ENCODE results near the gene GARIN5A. TPM values are rescaled to one million over a fixed set of nuclear protein-coding genes. Genes with fewer than 3 reads are reported as not detected.

GARIN5A gene
- total and polyA plus RNA-seq, 7 donors = 1.2 to 5.3 (median 2.7) TPM

GRCh38 chr19:50501568-50502475 lies 25.2 kb upstream of the GARIN5A start:
- no peaks in the 10 kb centered on the region for H3K9me3 ChIP-seq
- peak overlapping the region; percentile 94 for H3K27ac ChIP-seq
- H3K36me3 ChIP-seq (ENCODE audit: insufficient read depth in 1 of 2, low read depth in 1 of 2) = peaks cover 0 to 10% of the 10 kb centered on the region in 2 donors
- WGBS, 3 donors = 32 to 41% (median 37%) methylated on average over 25 of the region's 25 CpGs
- peak overlapping the region; percentile 68 for H3K4me3 ChIP-seq
- ATAC-seq (peak; percentile 47 to 69 (median 64)), DNase-seq (peak; percentile 69 to 86)
- H3K27me3 ChIP-seq (ENCODE audit: insufficient read depth in 3 of 3, low read length in 2 of 3) = no peaks in the 10 kb centered on the region
- peaks cover 7% of the 10 kb centered on the region for H3K4me1 ChIP-seq
- intact Hi-C loops (cut with DNase I) = loop anchor here in 1 of 2 donors (2.0 kb wide), 1 partner anchor 69 kb away; the partner anchor contains the start of gene MYBPC2
- TF ChIP-seq CTCF (IDR thresholded peaks at IDR 0.05) = no peak

GRCh38 chr19:50501186-50501567 lies 24.5 kb upstream of the GARIN5A start:
- H3K4me1 ChIP-seq = peaks cover 7% of the 10 kb centered on the region
- 18 to 22% (median 19%) methylated on average over 12 of the region's 12 CpGs for WGBS, 3 donors
- H3K9me3 ChIP-seq = no peaks in the 10 kb centered on the region
- TF ChIP-seq CTCF (IDR thresholded peaks at IDR 0.05) = no peak
- peak overlapping the region; percentile 94 for H3K27ac ChIP-seq
- peaks cover 0 to 9% of the 10 kb centered on the region in 2 donors for H3K36me3 ChIP-seq (ENCODE audit: insufficient read depth in 1 of 2, low read depth in 1 of 2)
- no peaks in the 10 kb centered on the region for H3K27me3 ChIP-seq (ENCODE audit: insufficient read depth in 3 of 3, low read length in 2 of 3)
- peak; percentile 5 to 28 (median 18) for ATAC-seq
- intact Hi-C loops (cut with DNase I) = loop anchor here in 1 of 2 donors (2.0 kb wide), 1 partner anchor 68 kb away; the partner anchor contains the start of gene MYBPC2
- H3K4me3 ChIP-seq = peak overlapping the region; percentile 68
- peak in 1 of 2 donors; percentile 56 for DNase-seq

- Histone ChIP-seq H3K4me1 (peaks cover 7% of the 10 kb centered on the region), H3K9me3 (no peaks in the 10 kb centered on the region), H3K27me3 (ENCODE audit: insufficient read depth in 3 of 3, low read length in 2 of 3) (no peaks in the 10 kb centered on the region), H3K27ac (peak overlapping the region; percentile 94), H3K36me3 (ENCODE audit: insufficient read depth in 1 of 2, low read depth in 1 of 2) (peaks cover 0 to 4% of the 10 kb centered on the region in 2 donors), H3K4me3 (peak overlapping the region; percentile 68)
- WGBS, 3 donors = 20 to 35% (median 22%) methylated on average over 9 to 10 of the region's 10 CpGs
- intact Hi-C loops (cut with DNase I) = loop anchor here in 1 of 2 donors (2.0 kb wide), 1 partner anchor 68 kb away; the partner anchor contains the start of gene MYBPC2
- peak; percentile 72 to 77 (median 75) for ATAC-seq
- peak; percentile 82 to 86 for DNase-seq
- no peak for TF ChIP-seq CTCF (IDR thresholded peaks at IDR 0.05)
Measured at GRCh38 chr19:50500753-50501151, 24.1 kb upstream of the GARIN5A start.

GRCh38 chr19:50500060-50500752 lies 23.6 kb upstream of the GARIN5A start:
- H3K4me3 ChIP-seq = peak overlapping the region; percentile 68
- intact Hi-C loops (cut with DNase I) = loop anchor here in 1 of 2 donors (2.0 kb wide), 1 partner anchor 67 kb away; the partner anchor contains the start of gene MYBPC2
- H3K27me3 ChIP-seq (ENCODE audit: insufficient read depth in 3 of 3, low read length in 2 of 3) = no peaks in the 10 kb centered on the region
- peak; percentile 83 to 92 for DNase-seq
- peaks cover 7% of the 10 kb centered on the region for H3K4me1 ChIP-seq
- no peaks in the 10 kb centered on the region for H3K9me3 ChIP-seq
- ATAC-seq = peak; percentile 76 to 85 (median 82)
- H3K27ac ChIP-seq = peak overlapping the region; percentile 94
- H3K36me3 ChIP-seq (ENCODE audit: insufficient read depth in 1 of 2, low read depth in 1 of 2) = no peaks in the 10 kb centered on the region
- 16 to 21% (median 17%) methylated on average over 19 to 27 of the region's 27 CpGs for WGBS, 3 donors
- TF ChIP-seq CTCF (IDR thresholded peaks at IDR 0.05) = peak; percentile 19

Measured in psoas muscle (tissue), 8 donors.